K562 (cell line): ENCODE data around the gene MYCBP2. TPM values are rescaled to one million over a fixed set of nuclear protein-coding genes. Genes with fewer than 3 reads are reported as not detected.

Experiments
- ATAC-seq: fragments of 200-7000 bp; cut with Tn5 transposase; 3 replicates; pipeline ENCODE4 v1.9.1; 2020; ENCODE audit warnings: moderate library complexity
- BruUV-seq: library from RNA; stranded (reverse); fragments of 400-500 nt; replicated peaks from 2 replicates; lab custom pipeline; 2021; lab: Mats Ljungman, UMichigan
- CTCF ChIA-PET: fragments of 300-600 bp; formaldehyde crosslinking; extraction: SDS; loops from one replicate; lab custom pipeline; 2021; ENCODE audit warnings: low intra/inter-chr PET ratio; lab: Yijun Ruan, JAX
- POLR2A ChIA-PET: fragments of 300-600, 350-650 bp; sonication (Branson Sonifier 250); formaldehyde crosslinking; extraction: SDS; loops from one replicate; lab custom pipeline; 2021; ENCODE audit warnings: antibody characterized with exemption, inconsistent platforms; lab: Yijun Ruan, JAX
- DNase-seq, 4 experiments: peaks; one replicate each; pipeline versions ENCODE4 v3.0.0 to v3.0.0-alpha.2; 2011 to 2018; ENCODE audit warnings: low spot score in 3 of 4, mixed read lengths in 3 of 4; ENCODE audit errors: extremely low read depth in 1 of 4
- FAIRE-seq: peaks from 2 replicates; lab custom pipeline; 2011; peaks lifted over from hg19 to GRCh38; lab: Jason Lieb, UNC
- H2AFZ ChIP-seq: 2 replicates; pipeline ENCODE4 v1.6.0; 2011; ENCODE audit warnings: low read depth, low read length, control low read depth, inconsistent platforms
- H3K27ac ChIP-seq: fragments of 200-600 bp; 3 replicates; pipeline ENCODE4 v1.8.0; 2011; ENCODE audit warnings: low read depth, mild to moderate bottlenecking, control low read depth, inconsistent platforms, low read length, moderate library complexity, mixed read lengths; ENCODE audit errors: extremely low read depth
- H3K27me3 ChIP-seq, 2 experiments: fragments of 300-600 bp in 1 of 2; 2 replicates in 1 of 2; 3 replicates in 1 of 2; pipeline versions ENCODE4 v1.6.0 to v1.8.0; 2011; ENCODE audit warnings: inconsistent platforms in 2 of 2, low read length in 2 of 2, mild to moderate bottlenecking in 1 of 2, mixed read lengths in 1 of 2, moderate library complexity in 1 of 2; ENCODE audit not compliant: control insufficient read depth in 2 of 2, insufficient read depth in 2 of 2
- H3K36me3 ChIP-seq: fragments of 300-600 bp; 3 replicates; pipeline ENCODE4 v1.8.0; 2011; ENCODE audit warnings: mild to moderate bottlenecking, low read length, inconsistent platforms; ENCODE audit not compliant: control insufficient read depth, insufficient read depth
- H3K4me1 ChIP-seq, 2 experiments: fragments of 200-600 bp in 1 of 2; replicated peaks in 1 of 2; 2 replicates in 1 of 2; 3 replicates in 1 of 2; pipeline versions ENCODE4 v1.5.1 to v1.8.0; 2011; ENCODE audit warnings: inconsistent platforms in 2 of 2, low read length in 2 of 2, mild to moderate bottlenecking in 1 of 2, mixed read lengths in 1 of 2, moderate library complexity in 1 of 2; ENCODE audit not compliant: control insufficient read depth in 2 of 2, insufficient read depth in 2 of 2
- H3K4me2 ChIP-seq: 2 replicates; pipeline ENCODE4 v1.6.1; 2011; ENCODE audit warnings: low read length, control low read depth, inconsistent platforms, mixed read lengths; ENCODE audit not compliant: insufficient read depth
- H3K4me3 ChIP-seq: fragments of 200-600 bp; sonication (generic), shearing (Covaris generic); 2 replicates; pipeline ENCODE4 v1.5.1; 2016; ENCODE audit warnings: control low read depth, inconsistent platforms
- H3K79me2 ChIP-seq: fragments of 200-600 bp; 3 replicates; pipeline ENCODE4 v1.8.0; 2011; ENCODE audit warnings: low read length, inconsistent platforms; ENCODE audit not compliant: control insufficient read depth, insufficient read depth
- H3K9ac ChIP-seq, 2 experiments: 2 replicates each; pipeline versions ENCODE4 v1.6.0 to v1.6.1; 2011; ENCODE audit warnings: low read depth in 2 of 2, low read length in 2 of 2, control low read depth in 1 of 2, inconsistent platforms in 1 of 2, mild to moderate bottlenecking in 1 of 2, mixed read lengths in 1 of 2; ENCODE audit not compliant: insufficient read depth in 1 of 2
- H3K9me1 ChIP-seq: one replicate; pipeline ENCODE4 v1.6.0; 2011; ENCODE audit warnings: inconsistent platforms, mild to moderate bottlenecking, low read length, moderate library complexity; ENCODE audit not compliant: control insufficient read depth, insufficient read depth
- H3K9me3 ChIP-seq: replicated peaks from 2 replicates; pipeline ENCODE4 v1.5.1; 2011; ENCODE audit warnings: low read depth, low read length, inconsistent platforms; ENCODE audit not compliant: control insufficient read depth, insufficient read depth
- H4K20me1 ChIP-seq: replicated peaks from 2 replicates; pipeline ENCODE4 v1.6.1; 2011; ENCODE audit warnings: low read length, inconsistent platforms, mixed read lengths; ENCODE audit not compliant: control insufficient read depth, insufficient read depth
- FOXA1 ChIP-seq: fragments of 450-650 bp; IDR thresholded peaks from 2 replicates; pipeline ENCODE4 v1.6.1; 2016; ENCODE audit warnings: mild to moderate bottlenecking, borderline replicate concordance
- NR2C2 ChIP-seq, 2 experiments: fragments of 200-800 bp in 1 of 2; sonication (Bioruptor generic) in 1 of 2; sonication (generic) in 1 of 2; formaldehyde crosslinking in 1 of 2; IDR thresholded peaks; 2 replicates each; pipeline versions ENCODE4 v1.6.1 to v1.8.0; 2016 to 2022; ENCODE audit warnings: mild to moderate bottlenecking in 1 of 2, missing compliant biosample characterization in 1 of 2, missing genetic modification characterization in 1 of 2, missing genetic modification reagents in 1 of 2
- POLR2AphosphoS5 ChIP-seq: IDR thresholded peaks from 2 replicates; pipeline ENCODE4 v1.6.1; 2011; ENCODE audit warnings: mild to moderate bottlenecking, low read depth, low read length, moderate library complexity; ENCODE audit not compliant: control insufficient read depth, insufficient read depth
- ZSCAN32 ChIP-seq: fragments of 450-650 bp; formaldehyde crosslinking; IDR thresholded peaks from 2 replicates; pipeline ENCODE4 v1.4.0; 2020; ENCODE audit warnings: mild to moderate bottlenecking, moderate library complexity
- WGBS: fragments of 100-300 bp; shearing (Covaris generic); methylation state at CpG from one replicate; pipeline ENCODE4 v1.1.6; 2016; ENCODE audit warnings: low coverage, mixed read lengths; ENCODE audit not compliant: insufficient coverage; ENCODE audit errors: missing lambda C conversion rate; 5-methylcytosine and 5-hydroxymethylcytosine counted together
- in situ Hi-C: fragments of 300-500 bp; cut with MboI; formaldehyde crosslinking; loops from 4 replicates; pipeline ENCODE4 v1.15.0; 2018; ENCODE audit warnings: inconsistent platforms, mixed read lengths
- intact Hi-C: fragments of 100-400 bp; cut with micrococcal nuclease; formaldehyde crosslinking; loops from 2 replicates; pipeline ENCODE4 v1.14.2; 2022
- polyA plus RNA-seq, 8 experiments: library from polyadenylated mRNA; depleted of rRNA in 4 of 8; stranded (reverse) in 5 of 8; unstranded in 3 of 8; fragments of >200 nt; fragmentation: Nextera tagmentation in 2 of 8; fragmentation: Illumina TruSeq in 1 of 8; extraction: Ambion mirVana in 2 of 8; extraction: Trizol in 1 of 8; gene quantifications; 2 replicates each; pipeline versions ENCODE4 v1.2.1 to v1.2.3, GENCODE V29; 2011 to 2014; ENCODE audit warnings: inconsistent platforms in 1 of 8, missing spikeins in 1 of 8
- total RNA-seq, 7 experiments: library from RNA; depleted of rRNA in 6 of 7; stranded (reverse); fragments of >200 nt in 6 of 7; fragmentation: Illumina TruSeq in 2 of 7; extraction: Trizol in 2 of 7; gene quantifications; 2 replicates each; pipeline versions ENCODE4 v1.2.1 to v1.2.3, GENCODE V29; 2011 to 2021; ENCODE audit warnings: low replicate concordance in 1 of 7

The MYCBP2 gene
- total and polyA plus RNA-seq, 9 of the 15 experiments (the other 6 are each of a cell fraction or from before 2014, with no cell fraction given): 13.2 to 47.2 (median 28.9) TPM

- no peak for TF ChIP-seq NR2C2 (CRISPR knock-in tag; IDR thresholded peaks at IDR 0.05)
- TF ChIP-seq NR2C2 (tag; IDR thresholded peaks at IDR 0.05): no peak
- TF ChIP-seq POLR2AphosphoS5: no peak
- TF ChIP-seq ZSCAN32 (CRISPR knock-in tag): no peak
Measured at GRCh38 chr13:77136902-77137420, 189.9 kb downstream of the MYCBP2 start (continued).

- Histone ChIP-seq H3K9ac (no peak overlapping the region), H3K36me3 (peaks cover 18% of the 10 kb centered on the region; the same call in 2 of the 3 replicates), H3K4me3 (no peak overlapping the region), H3K9me1 (no peaks in the 10 kb centered on the region), H2AFZ (no peak overlapping the region), H3K27me3 (no peaks in the 10 kb centered on the region), H4K20me1 (no peaks in the 10 kb centered on the region), H3K4me2 (no peak overlapping the region), H3K79me2 (no peaks in the 10 kb centered on the region), H3K9me3 (no peaks in the 10 kb centered on the region), H3K4me1 (no peaks in the 10 kb centered on the region), H3K27ac (no peak overlapping the region)
- intact Hi-C loops: no loop called here
- in situ Hi-C loops: no loop called here
- WGBS: 100% methylated on average over 1 of the region's 1 CpG
- CTCF ChIA-PET: no interaction called here
- POLR2A ChIA-PET: no interaction called here
- TF ChIP-seq FOXA1: no peak
- ATAC-seq: no peak
- no TSS peak for BruUV-seq
- no peak for DNase-seq
- FAIRE-seq: peak; percentile 6
Measured at GRCh38 chr13:77124423-77124822, 202.5 kb downstream of the MYCBP2 start.
